GM04503 (cell line): ENCODE results near the gene MCEMP1.

Source experiments
- DNase-seq: peaks from one replicate; pipeline ENCODE4 v3.0.0-alpha.2; 2012; ENCODE audit warnings: low read depth

Gene MCEMP1

GRCh38 chr19:7676854-7677253 lies at the start of gene MCEMP1:
Gene MCEMP1 (plus strand): TSS chr19:7677090. CDS start chr19:7677121, 31 bp downstream.
- no peak for DNase-seq

DNA sequence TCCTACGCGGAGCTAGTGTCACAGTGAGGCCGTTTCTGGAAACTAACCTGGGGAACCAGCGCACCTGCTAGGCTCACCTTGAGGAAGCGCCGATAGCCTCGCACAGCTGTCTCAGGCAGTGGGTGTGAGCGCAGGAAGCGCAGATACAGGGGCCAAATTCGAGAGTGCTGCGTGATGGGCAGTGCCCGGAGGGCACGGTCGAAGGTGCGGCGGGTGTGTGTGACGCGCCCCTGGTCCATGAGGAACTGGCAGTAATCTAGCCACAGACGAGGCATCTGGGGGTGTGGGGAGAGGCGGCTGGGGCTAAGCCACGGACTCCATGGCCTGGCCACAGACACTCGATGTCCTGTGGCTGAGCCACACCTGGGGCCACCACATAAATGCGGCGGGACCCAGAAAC lies 49.7 kb upstream of the MCEMP1 start:
- DNase-seq: no peak

DNA sequence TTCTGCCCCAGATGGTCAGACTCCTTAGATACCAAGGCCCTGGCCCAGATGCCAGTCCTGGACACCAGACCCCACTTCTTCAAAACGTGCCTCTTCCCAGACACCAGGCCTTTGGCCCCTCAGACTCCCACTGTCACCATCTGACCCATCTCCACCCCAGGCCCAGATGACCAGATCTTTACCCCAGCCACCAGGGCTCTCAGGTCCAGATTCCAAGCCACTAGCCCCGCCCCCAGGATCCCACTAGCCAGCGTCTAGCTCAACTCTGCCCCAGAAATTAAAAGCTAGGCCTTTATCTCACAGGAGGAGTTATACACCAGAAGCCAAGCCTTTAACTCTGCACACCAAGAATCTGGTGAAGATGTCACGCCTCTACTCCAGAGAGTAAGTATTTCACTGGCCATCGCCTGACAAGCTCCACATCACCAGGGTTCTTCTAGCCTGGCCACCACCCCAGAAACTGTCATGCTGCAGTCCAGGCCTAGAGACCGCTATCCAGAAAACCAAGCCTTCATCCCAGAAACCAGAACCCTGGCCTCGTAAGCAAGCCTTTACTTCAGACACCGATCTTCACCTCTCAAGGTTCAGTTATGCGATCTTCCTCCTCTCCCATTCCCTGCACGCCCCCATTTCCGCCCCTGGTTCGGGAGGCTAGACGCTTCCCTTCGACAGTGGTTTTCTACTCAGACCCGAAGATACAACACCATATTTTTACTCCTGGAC lies 48.1 kb upstream of the MCEMP1 start:
- DNase-seq: no peak

DNA sequence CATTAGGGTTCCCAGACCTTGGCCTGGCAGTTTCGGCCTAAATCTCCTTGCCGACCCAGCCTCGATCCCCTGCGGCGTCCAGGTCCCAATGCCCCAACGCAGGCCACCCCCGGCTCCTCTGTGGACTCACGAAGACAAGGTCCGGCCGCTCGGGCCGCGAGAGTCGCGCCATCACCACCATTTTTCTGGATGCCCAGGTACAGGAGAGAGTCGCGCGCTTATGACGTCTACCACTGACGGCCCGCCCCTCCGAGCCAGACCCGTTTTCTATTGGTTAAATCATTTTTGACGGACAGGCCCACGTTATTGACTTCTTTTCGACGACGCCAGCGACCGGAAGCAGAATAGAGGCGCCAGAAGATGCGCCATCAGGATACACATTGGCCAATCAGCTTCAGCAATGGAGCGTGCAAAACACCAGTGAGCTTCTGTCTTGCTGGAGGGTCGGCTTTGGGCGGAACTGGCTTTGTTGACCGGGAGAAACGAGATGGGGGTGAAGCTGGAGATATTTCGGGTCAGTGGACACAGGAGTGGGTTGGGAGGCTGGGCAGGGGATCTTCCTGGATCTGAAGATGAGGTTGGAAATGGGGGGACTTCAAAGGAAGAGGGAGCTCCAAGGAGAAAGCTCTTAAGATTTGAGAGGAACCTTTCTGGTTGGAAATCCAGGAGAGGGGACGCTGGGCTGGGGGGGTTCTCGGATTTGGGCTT lies 47.4 kb upstream of the MCEMP1 start, which contains the start of the genes PET100 and XAB2:
PET100 (plus strand) TSS at position 447 of the 708 bp plus-strand sequence; CDS start at position 488, 41 bp downstream.
XAB2 (minus strand) TSS at position 199 of the 708 bp plus-strand sequence; CDS start at position 181, 18 bp downstream.
- DNase-seq: peak; percentile 94

GRCh38 chr19:7631577-7631976 lies 45.3 kb upstream of the MCEMP1 start:
- DNase-seq: no peak

DNA sequence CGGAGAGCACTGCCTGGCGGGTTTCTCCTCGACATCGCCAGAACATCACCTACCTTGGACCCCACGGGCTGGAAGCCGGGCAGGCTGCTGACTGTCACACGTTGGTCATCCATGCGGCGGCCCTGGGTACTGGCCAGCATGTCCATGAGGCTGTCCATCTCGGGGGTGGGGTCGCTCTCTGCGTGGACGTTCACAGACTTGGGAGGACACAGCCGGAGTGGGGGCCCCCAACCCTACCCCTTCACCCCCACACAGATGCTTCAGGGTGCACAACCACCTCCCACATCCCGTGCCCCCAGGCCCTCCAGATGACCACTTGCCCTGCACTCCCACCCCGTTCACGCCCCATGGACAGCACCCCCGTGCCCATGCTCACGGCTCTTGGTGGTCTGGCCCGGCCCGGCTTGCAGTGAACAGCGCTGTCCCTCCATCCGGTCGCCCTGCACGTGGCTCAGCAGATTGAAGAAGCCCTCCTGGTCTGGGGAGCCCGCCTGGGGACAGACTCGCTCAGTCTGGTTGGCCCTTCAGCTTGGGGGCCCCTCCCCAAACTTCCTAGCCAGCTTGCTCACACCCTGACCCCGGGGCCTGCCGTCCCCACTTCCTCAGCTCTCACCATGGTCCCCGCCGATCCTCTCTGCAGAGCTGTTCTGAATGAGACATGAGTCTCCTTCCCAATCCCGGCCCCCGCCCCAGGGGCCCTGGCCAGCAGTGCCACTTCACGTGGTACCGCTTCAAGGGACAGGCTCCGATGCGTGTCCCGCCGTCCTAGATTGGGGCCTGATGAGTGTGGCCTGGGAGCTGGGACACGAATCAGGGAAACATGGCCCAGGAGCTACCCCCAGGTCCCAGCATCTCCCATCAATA lies 44.3 kb upstream of the MCEMP1 start:
- no peak for DNase-seq

DNA sequence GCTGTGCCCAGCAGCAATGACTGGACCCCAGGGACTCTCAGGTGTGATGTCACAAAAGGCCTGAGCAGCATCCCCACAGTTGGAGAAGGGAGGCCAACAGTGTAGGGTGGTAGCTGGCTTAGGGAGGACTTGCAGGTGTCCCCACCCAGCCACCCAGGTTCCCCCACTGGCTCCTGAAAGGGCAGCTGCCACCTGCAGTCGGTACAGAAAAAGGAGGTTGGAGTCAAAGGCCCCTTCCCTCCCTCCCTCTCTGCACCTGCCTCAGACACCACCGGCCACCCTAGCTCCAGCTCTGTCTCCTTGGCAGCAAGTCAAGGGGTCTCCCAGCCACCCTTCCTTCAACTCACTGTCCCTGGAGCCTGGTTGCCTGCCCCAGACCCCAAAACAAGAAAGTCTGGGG lies 43.2 kb upstream of the MCEMP1 start, which contains the start of gene PCP2:
PCP2 (minus strand) TSS at position 22 of the 400 bp plus-strand sequence. CDS start 262 bp downstream, outside the sequence.
- no peak for DNase-seq

DNA sequence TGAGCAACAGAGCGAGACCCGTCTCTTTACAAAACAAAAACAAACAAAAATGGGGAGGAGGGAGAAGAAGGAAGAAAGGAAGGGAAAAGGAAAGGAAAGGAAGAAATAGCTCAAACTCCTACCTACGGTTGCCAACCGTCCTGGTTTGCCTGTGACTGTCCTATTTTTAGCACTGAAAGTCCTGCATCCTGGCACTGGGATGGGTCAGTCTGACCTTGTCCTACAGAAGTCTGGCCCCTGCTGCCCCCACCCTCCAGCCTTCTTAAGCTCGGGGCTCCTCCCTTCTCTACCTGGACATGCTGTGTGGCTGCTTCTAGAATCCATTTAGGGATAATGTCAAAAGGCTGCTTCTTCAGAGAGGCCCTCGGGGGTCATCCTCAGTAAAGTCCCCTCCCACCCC lies 41.2 kb upstream of the MCEMP1 start:
- no peak for DNase-seq

GRCh38 chr19:7636317-7636690 lies 40.6 kb upstream of the MCEMP1 start:
- DNase-seq: no peak

DNA sequence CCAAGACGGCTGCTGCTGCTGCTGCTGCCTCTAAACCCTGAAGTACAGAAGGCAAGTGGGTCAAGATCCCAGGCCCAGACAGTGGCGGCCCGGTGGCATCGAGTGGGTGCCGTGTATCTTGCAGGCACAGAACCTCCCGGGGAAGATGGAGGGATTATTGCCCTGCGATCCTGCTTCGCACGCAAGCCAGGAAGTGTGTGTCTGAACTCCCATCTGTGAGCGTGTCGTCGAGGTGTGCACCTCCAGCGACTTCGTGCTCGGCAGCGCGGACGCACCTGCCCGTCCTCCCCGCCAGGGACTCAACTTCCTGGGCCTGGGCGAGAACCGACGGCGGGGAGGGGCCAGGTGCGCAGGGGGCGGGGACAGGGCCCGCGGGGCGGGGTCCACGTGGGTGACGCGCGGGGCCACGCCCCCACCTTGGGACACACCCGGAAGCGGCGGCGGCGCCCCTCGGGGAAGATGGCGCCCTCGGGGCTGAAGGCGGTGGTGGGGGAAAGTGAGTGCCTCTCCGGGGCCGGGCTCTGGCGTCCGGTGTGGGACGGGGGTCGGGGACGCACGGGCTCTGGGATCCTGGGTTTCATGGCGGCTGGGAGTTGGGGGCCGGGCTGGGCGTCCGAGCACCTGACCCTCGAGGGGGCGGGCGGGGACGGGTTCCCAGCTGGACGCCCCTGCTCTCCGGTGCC lies 40.1 kb upstream of the MCEMP1 start, which contains the start of gene STXBP2:
STXBP2 (plus strand) TSS at position 420 of the 683 bp plus-strand sequence; CDS start at position 460, 40 bp downstream.
- DNase-seq: no peak

DNA sequence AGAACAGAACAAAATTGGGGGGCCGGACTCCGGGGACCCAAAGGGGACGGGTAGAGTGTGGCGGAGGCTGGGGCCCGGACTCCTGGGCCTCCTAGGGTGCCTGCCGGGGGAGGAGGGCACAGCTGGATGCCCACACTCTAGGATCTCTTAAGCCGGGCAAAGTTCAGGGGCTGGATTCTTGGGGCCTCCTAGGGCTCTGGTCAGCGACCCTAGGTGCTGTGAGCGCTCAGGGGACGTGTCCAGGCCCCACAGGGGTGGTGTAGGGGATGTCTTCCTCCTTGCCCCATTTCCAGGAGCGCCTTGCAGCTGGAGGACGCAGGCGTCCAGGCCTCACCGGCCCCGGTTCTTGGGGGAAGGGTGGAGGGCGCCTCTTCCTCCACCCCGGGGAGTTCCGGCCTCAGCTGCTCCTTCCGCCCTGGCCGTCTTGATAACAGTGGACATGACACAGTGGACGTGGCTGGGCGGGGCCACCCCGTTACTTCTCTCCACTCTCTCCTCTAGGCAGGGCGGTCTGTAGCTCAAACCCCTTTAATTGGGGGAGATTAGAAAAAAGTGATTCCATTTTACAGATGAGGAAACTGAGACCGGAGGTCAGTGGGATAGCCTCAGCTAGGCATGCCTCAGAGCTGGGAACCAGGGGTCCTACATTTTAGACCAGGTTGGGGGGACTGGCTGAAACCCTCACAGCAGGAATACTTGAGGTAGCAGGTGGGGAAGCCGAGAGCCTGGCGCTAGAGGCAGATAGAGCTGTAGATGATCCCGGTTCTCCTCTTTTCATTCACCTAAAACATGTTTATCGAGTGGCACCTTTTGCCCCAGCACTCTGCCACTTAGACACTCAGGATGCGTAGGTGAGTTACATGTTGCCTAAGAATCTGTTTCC lies 39.3 kb upstream of the MCEMP1 start:
- no peak for DNase-seq

DNA sequence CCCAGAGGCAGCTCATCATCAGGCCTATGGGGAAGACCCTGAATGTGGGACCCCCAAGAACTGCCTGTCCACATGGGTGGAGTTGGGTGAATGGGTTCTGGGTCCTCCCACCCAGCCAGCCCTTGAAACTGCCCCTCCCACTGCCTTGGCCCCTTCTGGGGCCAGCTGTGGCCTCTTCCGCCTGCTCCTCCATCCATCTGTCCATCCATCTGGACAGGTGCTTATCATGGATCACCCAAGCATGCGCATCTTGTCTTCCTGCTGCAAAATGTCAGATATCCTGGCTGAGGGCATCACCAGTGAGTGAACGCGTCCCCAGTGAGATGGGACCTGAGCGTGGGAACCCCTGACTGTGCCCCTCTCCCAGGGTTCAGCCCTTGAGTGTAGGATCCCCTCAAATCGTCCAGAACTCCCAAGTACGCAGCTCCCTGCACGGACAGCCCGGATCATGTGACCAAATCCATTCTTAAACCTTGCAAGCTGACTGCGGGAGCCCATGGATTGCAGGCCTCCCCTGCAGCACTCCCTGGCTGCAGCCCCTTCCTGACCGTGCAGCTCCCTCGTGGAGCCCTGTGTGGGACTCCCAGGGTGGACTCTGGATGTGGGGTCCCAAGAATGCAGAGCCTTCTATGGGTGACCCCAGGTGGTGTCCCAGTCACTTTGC lies 38.0 kb upstream of the MCEMP1 start:
- no peak for DNase-seq

- no peak for DNase-seq
These were observed 37.0 kb upstream of the MCEMP1 start for GRCh38 chr19:7639863-7640348.

GRCh38 chr19:7640803-7641202 lies 36.1 kb upstream of the MCEMP1 start:
- no peak for DNase-seq

DNA sequence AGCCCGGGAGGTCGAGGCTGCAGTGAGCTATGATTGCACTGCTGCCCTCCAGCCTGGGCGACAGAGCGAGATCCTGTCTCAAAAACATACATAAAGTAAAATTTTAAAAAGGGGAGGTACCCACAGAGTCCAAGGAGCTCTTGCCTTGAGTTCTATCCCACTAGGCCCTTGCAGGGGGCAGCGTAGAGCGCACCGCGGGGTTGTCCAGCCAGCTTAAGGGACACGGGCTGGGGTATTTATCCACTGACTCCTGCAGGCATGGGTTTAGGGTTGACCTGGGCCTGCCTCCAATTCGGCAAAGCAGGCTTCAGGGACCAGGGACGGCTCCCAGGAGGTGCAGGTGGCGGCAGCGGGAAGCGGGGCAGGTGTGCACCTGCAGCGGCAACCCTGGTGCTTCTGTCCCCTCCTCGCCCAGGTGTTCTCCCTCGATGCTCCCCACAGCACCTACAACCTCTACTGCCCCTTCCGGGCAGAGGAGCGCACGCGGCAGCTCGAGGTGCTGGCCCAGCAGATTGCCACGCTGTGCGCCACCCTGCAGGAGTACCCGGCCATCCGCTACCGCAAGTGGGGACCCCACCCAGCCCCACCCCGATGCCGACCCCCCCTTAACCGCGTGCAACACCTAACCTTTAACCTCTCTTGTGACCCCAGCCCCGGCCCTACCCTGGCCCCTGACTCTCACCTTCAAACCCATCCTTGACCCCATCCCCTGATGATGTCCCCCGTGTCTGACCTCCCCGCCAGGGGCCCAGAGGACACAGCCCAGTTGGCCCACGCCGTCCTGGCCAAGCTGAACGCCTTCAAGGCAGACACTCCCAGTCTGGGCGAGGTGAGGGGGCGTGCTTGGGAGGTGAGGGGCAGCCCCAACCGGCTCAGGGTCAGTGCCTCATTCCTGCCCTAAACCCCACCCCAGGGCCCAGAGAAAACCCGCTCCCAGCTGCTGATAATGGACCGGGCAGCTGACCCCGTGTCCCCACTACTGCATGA lies 35.3 kb upstream of the MCEMP1 start:
- DNase-seq: no peak

DNA sequence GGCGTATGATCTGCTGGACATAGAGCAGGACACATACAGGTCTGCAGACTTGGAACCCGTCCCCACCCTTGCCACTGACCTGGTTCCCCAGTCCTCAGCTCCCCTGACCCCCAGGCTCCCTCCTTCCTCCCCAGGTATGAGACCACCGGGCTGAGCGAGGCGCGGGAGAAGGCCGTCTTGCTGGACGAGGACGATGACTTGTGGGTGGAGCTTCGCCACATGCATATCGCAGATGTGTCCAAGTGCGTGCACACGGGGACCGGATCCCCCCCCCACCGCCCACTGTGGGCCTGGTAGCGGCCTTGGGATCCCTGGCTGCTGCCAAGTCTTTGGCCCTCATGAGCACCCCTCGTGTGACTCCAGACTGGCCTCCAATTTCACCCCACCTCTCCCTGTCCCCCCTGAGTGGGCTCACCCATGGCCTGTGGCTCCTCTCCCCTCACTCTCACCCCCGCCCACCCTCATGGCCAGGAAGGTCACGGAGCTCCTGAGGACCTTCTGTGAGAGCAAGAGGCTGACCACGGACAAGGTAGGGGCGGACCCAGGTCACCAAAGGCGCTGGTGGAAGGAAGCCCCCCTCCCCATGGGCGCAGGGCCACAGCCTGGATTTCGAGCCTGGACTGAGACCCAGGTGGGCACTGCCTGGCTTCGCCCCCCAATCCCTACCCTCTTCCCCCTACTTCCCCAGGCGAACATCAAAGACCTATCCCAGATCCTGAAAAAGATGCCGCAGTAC lies 34.4 kb upstream of the MCEMP1 start:
- no peak for DNase-seq

GRCh38 chr19:7643031-7643415 lies 33.9 kb upstream of the MCEMP1 start:
- no peak for DNase-seq
